GM12801 (cell line): ENCODE measurements around the gene TMEM131.

Experiments
- TF ChIP-seq, protein P1 (sequence below): IDR thresholded peaks from one replicate; pipeline ENCODE4 v1.5.1; 2011; ENCODE audit warnings: control low read depth; ENCODE audit not compliant: insufficient read length; ENCODE audit errors: extremely low read depth

TMEM131 gene

GRCh38 chr2:97716695-97717612, 278.8 kb downstream of the TMEM131 start:
- TF ChIP-seq, protein P1, sequence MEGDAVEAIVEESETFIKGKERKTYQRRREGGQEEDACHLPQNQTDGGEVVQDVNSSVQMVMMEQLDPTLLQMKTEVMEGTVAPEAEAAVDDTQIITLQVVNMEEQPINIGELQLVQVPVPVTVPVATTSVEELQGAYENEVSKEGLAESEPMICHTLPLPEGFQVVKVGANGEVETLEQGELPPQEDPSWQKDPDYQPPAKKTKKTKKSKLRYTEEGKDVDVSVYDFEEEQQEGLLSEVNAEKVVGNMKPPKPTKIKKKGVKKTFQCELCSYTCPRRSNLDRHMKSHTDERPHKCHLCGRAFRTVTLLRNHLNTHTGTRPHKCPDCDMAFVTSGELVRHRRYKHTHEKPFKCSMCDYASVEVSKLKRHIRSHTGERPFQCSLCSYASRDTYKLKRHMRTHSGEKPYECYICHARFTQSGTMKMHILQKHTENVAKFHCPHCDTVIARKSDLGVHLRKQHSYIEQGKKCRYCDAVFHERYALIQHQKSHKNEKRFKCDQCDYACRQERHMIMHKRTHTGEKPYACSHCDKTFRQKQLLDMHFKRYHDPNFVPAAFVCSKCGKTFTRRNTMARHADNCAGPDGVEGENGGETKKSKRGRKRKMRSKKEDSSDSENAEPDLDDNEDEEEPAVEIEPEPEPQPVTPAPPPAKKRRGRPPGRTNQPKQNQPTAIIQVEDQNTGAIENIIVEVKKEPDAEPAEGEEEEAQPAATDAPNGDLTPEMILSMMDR, result no peak

GRCh38 chr2:97715951-97716694, 279.6 kb downstream of the TMEM131 start:
- TF ChIP-seq, protein P1, result no peak

DNA sequence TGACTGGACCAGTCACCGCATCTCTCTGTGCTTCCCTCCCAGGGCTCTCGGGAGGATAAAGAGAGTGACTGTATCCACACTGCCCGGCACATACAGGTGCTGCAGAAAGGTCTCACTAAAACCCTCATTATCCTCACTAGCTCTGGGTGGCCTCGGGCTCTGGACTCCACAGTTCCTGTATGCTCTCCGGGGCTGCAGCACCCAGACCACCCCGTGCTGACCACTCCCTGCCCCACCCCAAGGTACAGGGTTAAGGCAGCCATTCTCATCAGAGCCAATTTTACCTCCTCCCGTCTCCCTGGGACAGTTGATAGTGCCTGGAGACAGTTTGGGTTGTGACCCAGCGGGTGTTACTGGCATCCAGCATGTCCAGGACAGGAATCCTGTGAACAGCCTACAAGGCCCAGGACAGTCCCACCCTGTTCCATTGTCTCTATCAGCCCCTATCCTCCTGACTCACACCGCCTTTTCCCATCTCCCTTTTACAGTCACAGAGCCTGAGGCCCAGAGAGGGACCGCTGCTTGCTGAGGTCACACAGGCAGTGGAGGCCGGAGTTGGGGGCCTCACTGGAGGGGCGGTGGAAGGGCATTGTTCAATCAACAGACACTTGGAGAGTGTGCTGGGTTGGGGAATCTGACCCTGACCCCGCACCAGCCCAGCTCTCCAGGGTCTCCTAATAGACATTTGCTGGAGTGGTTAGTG, 280.6 kb downstream of the TMEM131 start:
- TF ChIP-seq, protein P1, result no peak

GRCh38 chr2:97714084-97714949, 281.4 kb downstream of the TMEM131 start:
- TF ChIP-seq, protein P1, result no peak

- TF ChIP-seq, protein P1, result no peak
These were observed 282.3 kb downstream of the TMEM131 start, which contains the start of gene ZAP70 for GRCh38 chr2:97713296-97714083. TSS of gene ZAP70 (plus strand) at chr2:97713576. CDS start at chr2:97724037, 10,461 bp downstream.

- TF ChIP-seq, protein P1, result no peak
These were observed 283.0 kb downstream of the TMEM131 start for GRCh38 chr2:97712693-97713295.
